ENCODE measurements around the gene OR8K5. TPM values are rescaled to one million over a fixed set of nuclear protein-coding genes. Genes with fewer than 3 reads are reported as not detected.

Gene OR8K5, protein sequence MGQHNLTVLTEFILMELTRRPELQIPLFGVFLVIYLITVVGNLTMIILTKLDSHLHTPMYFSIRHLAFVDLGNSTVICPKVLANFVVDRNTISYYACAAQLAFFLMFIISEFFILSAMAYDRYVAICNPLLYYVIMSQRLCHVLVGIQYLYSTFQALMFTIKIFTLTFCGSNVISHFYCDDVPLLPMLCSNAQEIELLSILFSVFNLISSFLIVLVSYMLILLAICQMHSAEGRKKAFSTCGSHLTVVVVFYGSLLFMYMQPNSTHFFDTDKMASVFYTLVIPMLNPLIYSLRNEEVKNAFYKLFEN
- not detected for total RNA-seq
- polyA plus RNA-seq, result not detected
- long read RNA-seq, donor 1, result 0 reads
- long read RNA-seq, donor 2, result 0 reads
- long read RNA-seq, donor 3, result 0 reads

DNA sequence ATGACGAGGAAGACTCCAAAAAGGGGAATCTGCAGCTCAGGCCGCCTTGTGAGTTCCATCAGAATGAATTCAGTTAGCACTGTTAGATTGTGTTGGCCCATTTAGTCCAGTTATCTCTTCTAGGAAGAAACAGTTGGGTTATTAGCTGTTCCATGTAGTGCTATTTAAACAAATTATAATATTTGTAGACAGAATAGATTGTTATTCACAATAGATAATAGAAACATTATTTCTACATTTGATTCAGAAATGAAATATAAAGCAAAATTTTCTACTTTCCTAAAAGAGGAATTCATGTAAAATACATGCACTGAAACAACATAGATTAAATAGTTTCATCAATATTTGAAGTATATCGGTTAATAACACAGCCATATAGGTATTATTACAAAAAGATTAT, at the start of gene OR8K5:
TSS of gene OR8K5 (minus strand) at position 101 of the 400 bp plus-strand sequence. CDS start at position 101, 0 bp downstream.
- Histone ChIP-seq H3K27ac (no peak within 1 kb of the TSS), H3K27me3 (no peaks in the 10 kb centered on the region), H3K36me3 (no peaks in the 10 kb centered on the region), H3K9me3 (peaks cover 0 to 18% (median 4%) of the 10 kb centered on the region in 12 donors), H3K4me3 (no peak within 1 kb of the TSS), H3K4me1 (no peaks in the 10 kb centered on the region)
- no peak for ATAC-seq
- 66 to 80% (median 70%) methylated on average over 3 of the region's 3 CpGs for WGBS, 4 donors
- no peak for TF ChIP-seq POLR2A (IDR thresholded peaks at IDR 0.05)
- TF ChIP-seq, protein P1, sequence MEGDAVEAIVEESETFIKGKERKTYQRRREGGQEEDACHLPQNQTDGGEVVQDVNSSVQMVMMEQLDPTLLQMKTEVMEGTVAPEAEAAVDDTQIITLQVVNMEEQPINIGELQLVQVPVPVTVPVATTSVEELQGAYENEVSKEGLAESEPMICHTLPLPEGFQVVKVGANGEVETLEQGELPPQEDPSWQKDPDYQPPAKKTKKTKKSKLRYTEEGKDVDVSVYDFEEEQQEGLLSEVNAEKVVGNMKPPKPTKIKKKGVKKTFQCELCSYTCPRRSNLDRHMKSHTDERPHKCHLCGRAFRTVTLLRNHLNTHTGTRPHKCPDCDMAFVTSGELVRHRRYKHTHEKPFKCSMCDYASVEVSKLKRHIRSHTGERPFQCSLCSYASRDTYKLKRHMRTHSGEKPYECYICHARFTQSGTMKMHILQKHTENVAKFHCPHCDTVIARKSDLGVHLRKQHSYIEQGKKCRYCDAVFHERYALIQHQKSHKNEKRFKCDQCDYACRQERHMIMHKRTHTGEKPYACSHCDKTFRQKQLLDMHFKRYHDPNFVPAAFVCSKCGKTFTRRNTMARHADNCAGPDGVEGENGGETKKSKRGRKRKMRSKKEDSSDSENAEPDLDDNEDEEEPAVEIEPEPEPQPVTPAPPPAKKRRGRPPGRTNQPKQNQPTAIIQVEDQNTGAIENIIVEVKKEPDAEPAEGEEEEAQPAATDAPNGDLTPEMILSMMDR (IDR thresholded peaks at IDR 0.05), result no peak
- intact Hi-C loops (cut with DNase I), result no loop called here
- no peak for DNase-seq

GRCh38 chr11:56207790-56208189, 47.7 kb upstream of the OR8K5 start:
- Histone ChIP-seq H3K9me3 (peaks cover 0 to 11% (median 0%) of the 10 kb centered on the region in 12 donors), H3K27me3 (no peaks in the 10 kb centered on the region), H3K27ac (no peak overlapping the region), H3K4me1 (no peaks in the 10 kb centered on the region), H3K36me3 (no peaks in the 10 kb centered on the region), H3K4me3 (no peak overlapping the region)
- WGBS, 4 donors, result 28 to 44% (median 40%) methylated on average over 1 of the region's 1 CpG
- TF ChIP-seq, protein P1 (IDR thresholded peaks at IDR 0.05), result no peak
- ATAC-seq (no peak), DNase-seq (no peak)
- intact Hi-C loops (cut with DNase I), result no loop called here

- Histone ChIP-seq H3K9me3 (peaks cover 0 to 13% (median 0%) of the 10 kb centered on the region in 12 donors), H3K36me3 (no peaks in the 10 kb centered on the region), H3K4me3 (no peak overlapping the region), H3K27me3 (no peaks in the 10 kb centered on the region), H3K4me1 (no peaks in the 10 kb centered on the region), H3K27ac (no peak overlapping the region)
- intact Hi-C loops (cut with DNase I), result no loop called here
- no peak for TF ChIP-seq POLR2A (IDR thresholded peaks at IDR 0.05)
- TF ChIP-seq, protein P1 (IDR thresholded peaks at IDR 0.05), result no peak
- no peak for ATAC-seq
- no peak for DNase-seq
- WGBS, 4 donors, result 54 to 66% (median 57%) methylated on average over 2 of the region's 2 CpGs
Measured at GRCh38 chr11:56197367-56197766, 37.2 kb upstream of the OR8K5 start.

- ATAC-seq, result no peak
- 73 to 83% (median 77%) methylated on average over 3 of the region's 3 CpGs for WGBS, 4 donors
- H3K27ac ChIP-seq, result no peak overlapping the region
- TF ChIP-seq, protein P1 (IDR thresholded peaks at IDR 0.05), result no peak
- no peak for TF ChIP-seq POLR2A (IDR thresholded peaks at IDR 0.05)
- intact Hi-C loops (cut with DNase I), result no loop called here
- H3K4me1 ChIP-seq, result no peaks in the 10 kb centered on the region
- no peak for DNase-seq
- no peaks in the 10 kb centered on the region for H3K36me3 ChIP-seq
- peaks cover 0 to 7% (median 0%) of the 10 kb centered on the region in 12 donors for H3K9me3 ChIP-seq
- no peaks in the 10 kb centered on the region for H3K27me3 ChIP-seq
- H3K4me3 ChIP-seq, result no peak overlapping the region
Measured at GRCh38 chr11:56196705-56197104, 36.6 kb upstream of the OR8K5 start.

All from heart left ventricle (tissue), 16 donors.